ENCODE data around the gene UBAP1. TPM values are rescaled to one million over a fixed set of nuclear protein-coding genes. Genes with fewer than 3 reads are reported as not detected.
"Not testable (repeated sequence)": the region's sequence is repeated elsewhere in the genome, so short reads cannot be mapped to it uniquely, and the experiment has no call there.

The UBAP1 gene
- polyA plus RNA-seq, 1 donor, result 39.4 TPM

DNA sequence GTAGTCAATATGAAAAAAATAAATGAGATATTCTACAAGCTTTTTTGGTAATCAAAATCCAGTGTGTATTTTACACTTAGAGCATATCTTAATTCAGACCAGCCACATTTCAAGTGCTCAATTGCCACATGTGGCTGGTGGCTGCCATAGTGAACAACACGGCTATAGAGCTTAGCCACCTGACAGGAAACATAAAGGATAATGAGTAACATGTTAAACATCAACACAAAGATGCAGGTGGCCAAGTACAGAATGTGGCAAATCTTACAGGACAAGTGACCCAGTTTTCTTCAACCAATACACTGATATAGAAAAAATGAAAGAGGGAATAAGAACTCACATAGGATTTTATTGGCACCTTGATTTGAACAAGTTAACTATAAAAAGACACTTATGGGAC lies 88.8 kb downstream of the UBAP1 start:
- no peak for DNase-seq

DNA sequence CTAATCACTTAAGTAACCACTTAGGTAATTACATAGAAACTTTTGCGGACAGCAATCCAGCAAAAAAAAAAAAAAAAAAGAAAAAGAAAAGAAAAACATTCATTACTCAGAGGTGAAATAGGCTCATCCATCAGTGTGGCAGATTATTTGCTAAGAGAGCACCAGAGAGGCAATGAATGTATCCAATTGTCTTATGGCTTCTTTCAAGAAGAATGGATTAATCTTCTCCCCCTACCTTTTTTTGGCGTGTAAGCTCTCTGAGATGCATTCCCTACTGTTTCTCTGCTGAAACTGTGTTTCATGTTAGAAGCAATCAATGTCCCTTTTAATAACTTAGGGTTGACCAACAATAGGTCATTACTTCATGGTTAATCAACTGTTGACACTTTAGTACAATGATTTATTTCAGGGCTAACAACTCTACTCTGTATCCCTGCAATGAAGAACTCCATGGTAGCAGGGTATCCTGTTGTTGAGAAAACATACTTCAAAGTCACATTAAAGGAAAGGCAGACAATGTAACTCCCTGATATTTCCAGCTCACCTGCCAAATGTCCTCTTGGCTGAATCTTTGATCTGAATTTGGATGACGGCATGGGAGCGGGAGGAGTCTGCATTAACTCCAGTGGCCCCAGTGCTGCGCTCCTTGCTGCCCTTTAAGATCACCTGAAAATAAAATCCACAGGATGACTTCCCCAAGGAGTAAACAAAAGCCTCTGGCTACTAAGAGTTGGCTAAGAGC lies 92.6 kb downstream of the UBAP1 start:
- peak; percentile 45 for DNase-seq

DNA sequence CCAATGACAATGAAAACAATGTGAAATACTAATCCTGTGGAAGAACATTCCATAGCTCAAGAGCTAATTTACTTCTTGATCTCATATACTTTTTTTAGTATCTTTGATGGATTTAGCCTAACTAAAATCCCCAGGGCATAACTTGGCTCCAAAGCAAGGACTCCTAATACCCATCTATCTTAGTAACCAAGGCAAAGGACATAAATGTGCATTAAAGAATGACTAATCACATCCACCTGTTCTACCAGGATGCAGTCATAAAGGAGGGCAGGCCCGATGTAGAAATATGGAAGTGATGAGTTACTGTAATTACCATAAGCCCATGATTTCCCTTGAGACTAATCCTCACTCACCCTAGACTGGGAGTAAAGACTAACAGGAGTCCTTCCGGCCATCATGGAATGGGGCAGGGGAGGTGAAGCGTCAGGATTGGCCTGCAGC lies 93.3 kb downstream of the UBAP1 start:
- no peak for DNase-seq

DNA sequence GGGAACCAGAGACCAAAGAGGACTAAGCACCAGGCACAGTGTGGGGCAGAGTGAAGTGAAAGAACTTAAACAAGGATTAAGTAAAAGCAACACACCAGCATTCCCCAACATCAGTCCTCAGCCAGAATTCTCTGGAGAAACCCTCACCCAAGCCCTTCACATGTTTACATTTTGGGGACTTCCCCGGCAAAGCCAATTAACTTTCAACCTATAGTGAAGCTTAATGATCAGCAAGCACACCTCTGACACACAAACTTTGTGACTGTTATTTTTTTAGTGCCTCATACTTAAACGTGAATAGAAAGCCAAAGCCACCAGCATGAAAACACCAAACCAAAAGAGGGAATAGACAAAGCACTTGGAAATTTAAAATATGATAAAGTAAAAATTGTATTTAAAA lies 94.7 kb downstream of the UBAP1 start:
- not testable (repeated sequence) for DNase-seq

DNA sequence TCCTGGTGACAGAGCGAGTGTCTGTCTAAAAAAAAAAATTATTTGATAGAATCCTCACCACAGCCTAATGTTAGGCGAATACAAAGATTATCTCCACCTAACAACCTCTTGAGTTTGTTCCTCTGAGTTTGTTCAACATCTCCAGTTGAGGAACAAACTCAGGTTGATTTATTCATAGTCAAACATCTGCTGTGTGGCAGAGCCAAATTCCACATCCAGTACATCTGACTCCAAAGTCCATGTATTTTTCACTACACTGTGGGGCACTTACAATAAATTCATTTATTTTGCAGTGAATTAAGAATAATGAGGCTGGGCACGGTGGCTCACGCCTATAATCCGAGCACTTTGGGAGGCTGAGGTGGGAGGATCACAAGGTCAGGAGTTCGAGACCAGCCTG lies 97.0 kb downstream of the UBAP1 start:
- no peak for DNase-seq

DNA sequence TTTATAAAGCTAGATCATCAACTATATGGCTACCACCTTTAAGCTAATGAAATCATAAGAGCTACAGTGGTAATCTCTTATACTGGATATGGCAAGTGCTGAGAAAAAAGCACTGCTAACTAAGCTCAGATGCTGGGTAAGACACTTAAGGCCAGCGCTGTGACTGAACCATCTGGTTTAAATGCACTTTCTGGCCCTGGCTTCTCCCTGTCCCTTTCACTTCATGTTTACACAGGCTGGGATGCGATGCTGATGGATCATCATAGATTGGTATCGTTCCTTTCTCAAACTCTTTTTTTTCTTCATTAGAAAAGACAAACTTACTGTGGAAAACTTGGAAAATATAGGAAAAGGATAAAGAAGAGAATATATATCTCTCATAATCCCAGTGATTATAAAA lies 97.9 kb downstream of the UBAP1 start:
- DNase-seq, result no peak

DNA sequence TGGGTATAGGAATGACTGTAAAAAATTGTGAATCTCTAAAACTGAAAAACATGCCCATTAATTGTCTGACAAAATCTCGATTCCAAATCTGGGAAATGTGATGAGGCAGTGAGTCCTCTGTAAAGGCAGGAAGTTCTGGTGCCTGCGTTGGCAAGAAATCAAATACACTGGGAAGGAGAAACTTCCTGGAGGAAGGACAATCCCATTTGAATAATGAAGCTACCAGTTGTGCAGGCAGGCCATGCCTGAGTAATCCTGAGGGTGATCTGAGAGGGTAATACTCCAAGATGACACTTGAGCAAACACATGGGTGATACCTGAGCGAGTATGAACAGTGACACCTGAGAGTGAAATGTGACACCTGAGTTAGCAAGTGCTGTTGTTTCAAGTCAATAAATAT lies 100.6 kb downstream of the UBAP1 start:
- no peak for DNase-seq

DNA sequence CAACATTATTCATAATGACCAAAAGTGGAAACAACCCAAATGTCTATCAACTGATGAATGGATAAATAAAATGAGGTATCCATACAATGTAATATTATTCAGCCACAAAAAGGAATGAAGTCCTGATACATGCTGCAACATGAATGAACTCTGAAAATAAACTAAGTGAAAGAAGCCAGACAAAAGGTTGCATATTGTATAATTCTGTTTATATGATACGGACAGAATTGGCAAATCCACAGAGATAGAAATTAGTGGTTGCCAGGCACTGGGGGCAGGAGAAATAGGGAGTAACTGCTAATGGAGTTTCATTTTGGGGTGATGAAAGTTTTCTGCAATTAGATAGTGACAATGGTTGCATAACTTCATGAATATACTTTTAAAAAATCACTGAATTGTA lies 103.3 kb downstream of the UBAP1 start:
- DNase-seq, result no peak

DNA sequence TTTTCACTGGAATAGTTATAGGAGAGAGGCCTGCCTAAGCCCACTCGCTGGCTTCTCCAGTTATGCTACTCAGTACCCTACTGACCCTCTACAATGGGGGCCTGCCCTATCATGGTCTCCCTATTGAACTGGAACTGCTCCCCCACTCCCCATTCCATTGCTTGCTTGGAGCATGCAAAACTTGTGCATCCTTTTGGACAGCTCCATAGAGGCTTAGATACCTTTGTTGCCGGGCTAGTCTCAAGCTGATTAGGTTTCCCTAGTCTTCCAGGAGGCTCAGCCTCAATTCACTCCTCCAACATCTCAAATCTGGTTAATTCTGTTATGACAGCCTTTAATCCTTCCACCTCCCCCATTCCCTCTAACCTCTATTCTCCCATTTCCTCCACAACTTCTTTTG lies 110.3 kb downstream of the UBAP1 start:
- DNase-seq, result no peak

DNA sequence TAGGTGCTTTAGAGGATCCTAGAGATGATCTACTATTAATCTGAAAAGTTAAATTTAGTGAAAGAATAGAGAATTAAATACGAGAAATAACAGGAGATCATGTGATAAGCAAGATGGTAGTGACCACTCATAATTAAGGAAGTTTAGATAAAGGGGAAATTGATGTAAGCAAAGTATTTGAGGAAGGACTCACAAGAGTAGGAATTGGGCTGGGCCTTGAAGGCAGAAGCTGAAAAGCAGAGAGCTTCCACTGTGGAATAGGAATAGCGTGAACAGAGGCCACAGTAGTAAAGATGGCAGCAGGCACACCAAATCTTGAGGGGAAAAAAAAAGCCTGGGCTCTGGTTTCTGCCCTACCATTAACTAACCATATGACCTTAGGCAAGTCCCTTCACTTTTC lies 112.2 kb downstream of the UBAP1 start:
- DNase-seq, result no peak

DNA sequence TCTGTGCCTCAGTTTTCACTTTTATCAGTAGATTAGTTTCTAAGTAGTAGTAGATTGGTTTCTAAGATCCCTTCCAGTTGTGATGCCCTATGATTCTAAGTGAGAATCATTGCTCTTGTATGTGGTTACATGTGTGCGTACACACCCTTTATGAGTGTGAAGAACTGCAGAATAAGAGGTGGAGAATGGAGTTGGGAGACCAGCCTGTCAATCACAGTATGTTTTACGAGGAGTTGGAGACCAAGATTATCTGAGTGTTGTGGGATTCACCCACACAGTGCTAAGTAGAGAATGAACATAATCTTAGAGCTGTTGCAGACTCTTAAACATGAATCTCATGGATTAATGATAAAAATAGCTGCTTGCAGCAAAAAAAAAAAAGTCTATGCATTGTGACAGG lies 112.6 kb downstream of the UBAP1 start:
- no peak for DNase-seq

DNA sequence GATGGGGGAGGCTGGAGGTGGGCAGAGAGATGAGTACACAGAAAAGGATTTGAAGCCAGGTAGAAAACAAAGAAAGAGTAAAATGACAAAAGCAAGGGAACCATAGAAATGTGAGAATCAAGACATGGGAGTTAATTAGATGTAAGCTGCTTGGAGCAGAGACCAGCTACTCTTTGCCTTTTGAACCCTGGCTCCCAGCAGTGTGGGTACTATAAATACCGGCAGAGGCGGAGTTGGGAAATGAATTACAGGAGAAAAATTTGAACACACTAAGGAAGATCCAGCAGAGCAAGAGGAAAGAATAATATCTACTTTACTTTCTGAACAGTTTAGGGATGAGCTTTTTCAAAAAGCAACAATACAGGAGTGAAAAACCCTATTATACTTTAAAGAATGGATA lies 113.7 kb downstream of the UBAP1 start:
- no peak for DNase-seq

DNA sequence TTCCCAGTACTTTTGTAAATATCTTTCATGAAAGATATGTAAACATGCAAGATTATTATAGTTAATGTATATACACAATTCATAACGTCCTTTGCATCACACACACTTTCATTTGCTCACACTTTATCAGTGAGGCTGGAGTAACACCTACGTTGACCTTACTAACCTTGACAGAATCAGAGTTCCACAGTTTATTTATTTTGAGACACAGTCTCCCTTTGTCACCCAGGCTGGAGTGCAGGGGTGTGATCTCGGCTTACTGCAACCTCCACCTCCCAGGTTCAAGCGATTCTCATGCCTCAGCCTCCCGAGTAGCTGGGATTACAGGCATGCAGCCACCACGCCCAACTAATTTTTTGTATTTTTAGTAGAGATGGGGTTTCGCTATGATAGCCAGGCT lies 122.2 kb downstream of the UBAP1 start:
- DNase-seq, result not testable (repeated sequence)

Other genes with a start within 250 kb of the UBAP1 start
- 92.0 TPM for gene UBAP2, start 130.2 kb upstream of the UBAP1 start, polyA plus RNA-seq (ENCODE audit: insufficient read length)
- 31.2 TPM for gene DCAF12, start 52.3 kb upstream of the UBAP1 start, polyA plus RNA-seq (ENCODE audit: insufficient read length)
- 17.2 TPM for gene KIF24, start 150.2 kb downstream of the UBAP1 start, polyA plus RNA-seq (ENCODE audit: insufficient read length)
- 23.3 TPM for gene NUDT2, start 150.5 kb downstream of the UBAP1 start, polyA plus RNA-seq (ENCODE audit: insufficient read length)
- gene MYORG, start 197.9 kb downstream of the UBAP1 start, polyA plus RNA-seq (ENCODE audit: insufficient read length), result 19.7 TPM

Data from hindlimb muscle (tissue), 1 donor.